ENCODE measurements around the gene CABP7.

DNA sequence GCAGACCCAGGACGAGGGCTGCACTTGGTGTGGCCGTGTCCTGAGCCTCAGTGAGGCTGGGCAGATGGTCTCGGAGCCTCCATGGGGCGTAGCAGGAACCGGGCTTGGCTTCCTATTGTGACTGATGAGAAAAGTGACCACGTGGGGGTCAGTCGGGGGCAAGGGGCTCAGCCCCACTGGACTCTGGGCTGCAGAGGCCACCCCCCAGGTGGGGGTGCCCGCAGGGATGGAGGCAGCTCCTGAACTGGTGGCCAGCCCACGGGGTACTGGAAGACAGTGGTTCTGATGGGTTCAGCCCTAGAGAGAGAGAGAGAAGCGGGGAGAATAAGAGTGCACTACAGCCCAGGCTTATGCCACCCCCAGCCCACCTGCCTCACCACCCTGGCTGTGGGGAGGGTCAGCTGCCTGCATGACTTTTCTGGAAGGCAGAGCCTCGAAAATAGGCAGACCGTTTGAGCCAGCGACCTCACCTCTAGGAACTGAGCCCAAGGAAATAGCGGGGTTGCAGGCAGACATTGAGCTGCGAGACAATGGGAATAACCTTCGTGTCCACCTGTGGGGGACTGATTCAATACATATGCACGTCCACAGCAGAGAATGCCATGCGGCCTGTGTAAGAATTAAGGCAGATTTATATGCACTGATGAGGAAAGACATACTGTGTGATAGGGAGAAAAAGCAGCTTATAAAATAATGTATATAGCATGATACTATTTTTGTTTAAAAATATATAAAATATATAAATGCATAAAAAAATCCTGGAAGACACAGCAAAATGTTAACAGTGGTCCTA is 11.5 kb downstream of the CABP7 start:
- TF ChIP-seq, protein P1, sequence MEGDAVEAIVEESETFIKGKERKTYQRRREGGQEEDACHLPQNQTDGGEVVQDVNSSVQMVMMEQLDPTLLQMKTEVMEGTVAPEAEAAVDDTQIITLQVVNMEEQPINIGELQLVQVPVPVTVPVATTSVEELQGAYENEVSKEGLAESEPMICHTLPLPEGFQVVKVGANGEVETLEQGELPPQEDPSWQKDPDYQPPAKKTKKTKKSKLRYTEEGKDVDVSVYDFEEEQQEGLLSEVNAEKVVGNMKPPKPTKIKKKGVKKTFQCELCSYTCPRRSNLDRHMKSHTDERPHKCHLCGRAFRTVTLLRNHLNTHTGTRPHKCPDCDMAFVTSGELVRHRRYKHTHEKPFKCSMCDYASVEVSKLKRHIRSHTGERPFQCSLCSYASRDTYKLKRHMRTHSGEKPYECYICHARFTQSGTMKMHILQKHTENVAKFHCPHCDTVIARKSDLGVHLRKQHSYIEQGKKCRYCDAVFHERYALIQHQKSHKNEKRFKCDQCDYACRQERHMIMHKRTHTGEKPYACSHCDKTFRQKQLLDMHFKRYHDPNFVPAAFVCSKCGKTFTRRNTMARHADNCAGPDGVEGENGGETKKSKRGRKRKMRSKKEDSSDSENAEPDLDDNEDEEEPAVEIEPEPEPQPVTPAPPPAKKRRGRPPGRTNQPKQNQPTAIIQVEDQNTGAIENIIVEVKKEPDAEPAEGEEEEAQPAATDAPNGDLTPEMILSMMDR (IDR thresholded peaks at IDR 0.05), result no peak
- no peak for TF ChIP-seq EZH2 (IDR thresholded peaks at IDR 0.05; ENCODE audit: borderline replicate concordance, insufficient read depth, low read depth, low read length, poor library complexity, severe bottlenecking)
